Measurements from ENCODE around the gene PRDM12.

GRCh38 chr9:130660683-130661450, 3.5 kb upstream of the PRDM12 start:
- TF ChIP-seq MAX (IDR thresholded peaks at IDR 0.05; ENCODE audit: low read depth, low read length) (no peak), POLR2A (IDR thresholded peaks at IDR 0.05; ENCODE audit: extremely low read depth, insufficient read length) (no peak), CTCF (IDR thresholded peaks at IDR 0.05; ENCODE audit: low read depth, low read length) (no peak), MYC (IDR thresholded peaks at IDR 0.05; ENCODE audit: low read depth, low read length) (no peak)

Measured in NB4 (cell line).